MCF 10A (cell line): ENCODE measurements around the gene IBA57. TPM values are rescaled to one million over a fixed set of nuclear protein-coding genes. Genes with fewer than 3 reads are reported as not detected.

Source experiments
- BruUV-seq: library from RNA; stranded (reverse); fragments of 400-500 nt; replicated peaks from 2 replicates; lab custom pipeline; 2021; lab: Mats Ljungman, UMichigan
- CTCF ChIA-PET: fragments of 300-600 bp; sonication (Branson Sonifier 250); formaldehyde crosslinking; extraction: SDS; loops from one replicate; lab custom pipeline; 2021; ENCODE audit warnings: antibody characterized with exemption, inconsistent platforms; lab: Yijun Ruan, JAX
- POLR2A ChIA-PET: fragments of 300-600, 350-650 bp; sonication (Branson Sonifier 250); formaldehyde crosslinking; extraction: SDS; loops from one replicate; lab custom pipeline; 2020; ENCODE audit warnings: antibody characterized with exemption, inconsistent platforms; lab: Yijun Ruan, JAX
- DNase-seq: peaks from one replicate; pipeline ENCODE4 v3.0.0-alpha.2; 2018; ENCODE audit not compliant: unreplicated experiment
- H3K27ac Mint-ChIP-seq: one replicate; pipeline ENCODE4 v1.8.0; 2022; ENCODE audit warnings: mild to moderate bottlenecking, low read depth, mixed read lengths; ENCODE audit not compliant: unreplicated experiment
- H3K27me3 Mint-ChIP-seq: one replicate; pipeline ENCODE4 v1.8.0; 2022; ENCODE audit warnings: mixed read lengths; ENCODE audit not compliant: insufficient read depth, unreplicated experiment
- H3K36me3 Mint-ChIP-seq: one replicate; pipeline ENCODE4 v1.8.0; 2022; ENCODE audit warnings: mild to moderate bottlenecking, moderate library complexity, mixed read lengths; ENCODE audit not compliant: insufficient read depth, unreplicated experiment
- H3K4me1 Mint-ChIP-seq: one replicate; pipeline ENCODE4 v1.8.0; 2022; ENCODE audit warnings: mixed read lengths; ENCODE audit not compliant: insufficient read depth, unreplicated experiment
- H3K4me3 Mint-ChIP-seq: one replicate; pipeline ENCODE4 v1.8.0; 2022; ENCODE audit warnings: mild to moderate bottlenecking, moderate library complexity, mixed read lengths; ENCODE audit not compliant: unreplicated experiment
- H3K9me3 Mint-ChIP-seq: one replicate; pipeline ENCODE4 v1.8.0; 2022; ENCODE audit warnings: mixed read lengths; ENCODE audit not compliant: unreplicated experiment
- intact Hi-C: fragments of 100-400 bp; cut with micrococcal nuclease; formaldehyde crosslinking; loops from 2 replicates; pipeline ENCODE4 v1.14.1; 2022
- total RNA-seq: library from RNA; stranded (reverse); gene quantifications from 2 replicates; pipeline ENCODE4 v1.2.3, GENCODE V29; 2022
- TF ChIP-seq, protein P1 (sequence below): fragments of 200-600 bp; IDR thresholded peaks from one replicate; pipeline ENCODE4 v1.8.0; 2022; ENCODE audit warnings: antibody characterized with exemption, mild to moderate bottlenecking; ENCODE audit not compliant: unreplicated experiment

Gene IBA57
- total RNA-seq, 1 experiment from 2014 or later = 16.5 TPM

DNA sequence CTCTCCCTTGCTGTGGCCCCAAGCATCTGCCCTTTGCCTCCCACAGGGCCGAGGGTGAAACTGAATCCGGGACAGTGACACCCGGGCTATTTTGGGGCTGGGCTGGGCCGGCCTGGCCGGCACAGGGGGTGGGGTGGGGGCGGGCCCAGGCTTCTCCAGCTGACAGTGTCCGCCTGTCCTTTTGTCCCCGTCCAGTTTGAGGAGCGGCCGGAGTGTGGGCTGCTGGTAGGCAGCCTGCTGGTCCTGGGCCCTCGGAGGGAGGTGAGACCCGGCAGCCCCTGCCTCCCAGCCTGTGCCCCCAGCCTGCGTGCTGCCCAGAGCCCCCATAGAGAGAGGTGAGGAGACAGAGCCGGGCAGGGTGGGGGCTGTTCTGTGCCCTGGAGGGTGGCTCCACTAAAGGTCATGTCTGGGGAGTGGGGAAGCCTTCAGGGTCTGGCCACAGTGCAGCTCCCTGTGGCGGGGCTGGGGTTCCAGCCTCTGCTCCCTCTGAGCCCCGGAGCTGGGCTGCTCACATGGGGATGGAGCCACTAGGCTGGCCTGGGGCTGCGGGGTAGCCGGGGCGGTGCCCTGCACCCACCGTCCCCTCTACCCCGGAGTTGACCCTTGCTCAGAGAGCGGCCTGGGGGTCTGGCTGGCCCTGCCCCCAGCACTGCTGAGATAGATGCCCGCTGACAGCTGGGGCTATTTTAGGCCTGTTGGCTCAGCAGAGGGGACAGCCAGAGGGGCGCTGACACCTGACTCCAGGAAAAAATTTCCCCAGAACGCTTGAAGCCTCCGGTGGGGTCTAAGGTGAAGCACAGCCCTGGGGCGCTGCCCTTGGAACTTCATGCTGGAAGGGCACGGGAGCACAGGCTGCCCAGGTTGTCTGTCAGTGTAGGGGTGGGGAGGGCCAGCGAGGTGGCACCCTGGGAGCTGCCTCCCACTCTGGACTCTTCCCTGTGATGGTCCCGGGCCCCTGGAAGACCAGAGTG lies 42.5 kb downstream of the IBA57 start, which contains the start of gene OBSCN:
Gene OBSCN, plus strand, starts transcription at position 194 of the 971 bp plus-strand sequence. CDS start 3,740 bp downstream, outside the sequence.
- Mint-ChIP-seq H3K27ac (no peak within 1 kb of the TSS), H3K27me3 (no peaks in the 10 kb centered on the region), H3K4me1 (peaks cover 8% of the 10 kb centered on the region), H3K36me3 (no peaks in the 10 kb centered on the region), H3K4me3 (no peak within 1 kb of the TSS), H3K9me3 (no peaks in the 10 kb centered on the region)
- ChIA-PET CTCF (no interaction called here), POLR2A (interaction anchor here (1.2 kb wide), 2 partner anchors 11 to 20 kb away, joined by 3 read pairs; no protein-coding TSS in a partner anchor)
- intact Hi-C loops = no loop called here
- TF ChIP-seq, protein P1, sequence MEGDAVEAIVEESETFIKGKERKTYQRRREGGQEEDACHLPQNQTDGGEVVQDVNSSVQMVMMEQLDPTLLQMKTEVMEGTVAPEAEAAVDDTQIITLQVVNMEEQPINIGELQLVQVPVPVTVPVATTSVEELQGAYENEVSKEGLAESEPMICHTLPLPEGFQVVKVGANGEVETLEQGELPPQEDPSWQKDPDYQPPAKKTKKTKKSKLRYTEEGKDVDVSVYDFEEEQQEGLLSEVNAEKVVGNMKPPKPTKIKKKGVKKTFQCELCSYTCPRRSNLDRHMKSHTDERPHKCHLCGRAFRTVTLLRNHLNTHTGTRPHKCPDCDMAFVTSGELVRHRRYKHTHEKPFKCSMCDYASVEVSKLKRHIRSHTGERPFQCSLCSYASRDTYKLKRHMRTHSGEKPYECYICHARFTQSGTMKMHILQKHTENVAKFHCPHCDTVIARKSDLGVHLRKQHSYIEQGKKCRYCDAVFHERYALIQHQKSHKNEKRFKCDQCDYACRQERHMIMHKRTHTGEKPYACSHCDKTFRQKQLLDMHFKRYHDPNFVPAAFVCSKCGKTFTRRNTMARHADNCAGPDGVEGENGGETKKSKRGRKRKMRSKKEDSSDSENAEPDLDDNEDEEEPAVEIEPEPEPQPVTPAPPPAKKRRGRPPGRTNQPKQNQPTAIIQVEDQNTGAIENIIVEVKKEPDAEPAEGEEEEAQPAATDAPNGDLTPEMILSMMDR = no peak
- no TSS peak for BruUV-seq
- DNase-seq = no peak

DNA sequence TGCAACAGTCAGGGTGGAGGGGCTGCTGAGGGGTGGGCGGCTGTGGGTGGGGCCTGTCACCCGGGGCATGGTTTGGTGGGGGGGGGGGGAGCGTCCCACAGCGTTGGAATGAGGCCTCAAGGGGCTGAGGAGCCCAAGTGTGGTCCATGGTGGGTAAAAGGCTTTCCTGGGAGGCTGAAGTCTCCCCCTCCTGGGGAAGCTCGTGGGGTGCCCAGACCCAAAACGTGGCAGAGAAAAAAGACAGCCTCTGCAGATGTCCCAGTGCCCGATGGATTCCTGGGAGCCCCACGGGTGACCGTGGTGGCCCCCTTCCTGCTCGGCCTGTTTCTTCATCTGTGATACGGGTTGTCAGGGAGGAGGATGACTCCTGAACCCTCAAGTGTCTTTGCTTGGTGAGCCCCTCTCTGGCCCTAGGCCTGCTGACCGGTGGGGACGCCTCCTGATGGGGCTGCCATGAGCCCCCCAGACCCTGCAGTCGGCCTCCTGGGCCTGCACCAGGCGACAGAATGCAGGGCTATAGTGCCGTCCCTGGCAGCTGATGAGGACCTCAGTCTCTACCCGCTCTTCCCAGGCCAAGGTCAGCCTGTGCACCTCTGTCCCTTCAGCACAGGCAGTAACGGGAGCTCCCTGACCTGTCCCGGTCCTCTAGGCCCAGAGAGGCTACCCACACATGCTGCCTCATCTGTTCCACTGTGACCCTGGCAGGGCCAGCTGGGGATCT lies 43.4 kb downstream of the IBA57 start:
- no peaks in the 10 kb centered on the region for H3K27me3 Mint-ChIP-seq
- H3K4me1 Mint-ChIP-seq = peaks cover 8% of the 10 kb centered on the region
- ChIA-PET POLR2A (interaction anchor here (0.6 to 1.2 kb wide), 2 partner anchors 10 to 21 kb away, joined by 3 read pairs; no protein-coding TSS in a partner anchor), CTCF (interaction anchor here (0.6 to 1.0 kb wide), 2 partner anchors 247 to 249 kb away, joined by 3 read pairs; a partner anchor contains a TSS)
- H3K9me3 Mint-ChIP-seq = no peaks in the 10 kb centered on the region
- intact Hi-C loops = no loop called here
- no peak for DNase-seq
- TF ChIP-seq, protein P1 = no peak
- BruUV-seq = no TSS peak
- H3K36me3 Mint-ChIP-seq = no peaks in the 10 kb centered on the region
- no peak overlapping the region for H3K4me3 Mint-ChIP-seq
- no peak overlapping the region for H3K27ac Mint-ChIP-seq

GRCh38 chr1:228209657-228210056 lies 44.1 kb downstream of the IBA57 start:
- Mint-ChIP-seq H3K27me3 (no peaks in the 10 kb centered on the region), H3K4me1 (peaks cover 8% of the 10 kb centered on the region), H3K4me3 (no peak overlapping the region), H3K27ac (no peak overlapping the region), H3K36me3 (no peaks in the 10 kb centered on the region), H3K9me3 (no peaks in the 10 kb centered on the region)
- TF ChIP-seq, protein P1 = no peak
- intact Hi-C loops = loop anchor here (5.0 kb wide), 2 partner anchors 168 to 198 kb away; partner anchors contain the start of gene TRIM11
- DNase-seq = no peak
- ChIA-PET POLR2A (interaction anchor here (0.6 kb wide), 1 partner anchor 22 kb away, joined by 3 read pairs; no protein-coding TSS in a partner anchor), CTCF (interaction anchor here (1.0 kb wide), 1 partner anchor 248 kb away, joined by 3 read pairs; a partner anchor contains a TSS)
- no TSS peak for BruUV-seq
